Type B pancreatic cell (in vitro differentiated cells): Measurements from ENCODE around the gene DAPK1. TPM values are rescaled to one million over a fixed set of nuclear protein-coding genes. Genes with fewer than 3 reads are reported as not detected.

Experiments
- DNase-seq: peaks from one replicate; pipeline ENCODE4 v3.0.0; 2021; ENCODE audit warnings: mixed read lengths; ENCODE audit not compliant: unreplicated experiment; ENCODE audit errors: extremely low spot score
- H3K27ac Mint-ChIP-seq: 2 replicates; pipeline ENCODE4 v1.8.0; 2021; ENCODE audit warnings: mild to moderate bottlenecking, mixed read lengths
- H3K27me3 Mint-ChIP-seq: 2 replicates; pipeline ENCODE4 v1.8.0; 2021; ENCODE audit warnings: mixed read lengths
- H3K36me3 Mint-ChIP-seq: 2 replicates; pipeline ENCODE4 v1.8.0; 2021; ENCODE audit warnings: mixed read lengths
- H3K4me1 Mint-ChIP-seq: one replicate; pipeline ENCODE4 v1.8.0; 2021; ENCODE audit warnings: mixed read lengths; ENCODE audit not compliant: unreplicated experiment
- H3K4me3 Mint-ChIP-seq: 2 replicates; pipeline ENCODE4 v1.8.0; 2021; ENCODE audit warnings: mild to moderate bottlenecking, mixed read lengths
- H3K9me3 Mint-ChIP-seq: 2 replicates; pipeline ENCODE4 v1.8.0; 2021; ENCODE audit warnings: mixed read lengths
- total RNA-seq: library from RNA; stranded (reverse); gene quantifications from 2 replicates; pipeline ENCODE4 v1.2.1, GENCODE V29; 2021; ENCODE audit warnings: low replicate concordance
- TF ChIP-seq, protein P1 (sequence below): fragments of 200-600 bp; sonication (generic); conservative IDR thresholded peaks from 2 replicates; pipeline ENCODE4 v1.5.0; 2021; ENCODE audit warnings: antibody characterized with exemption, mild to moderate bottlenecking

Gene DAPK1
- total RNA-seq, 1 donor from 2014 or later = 160 TPM

DNA sequence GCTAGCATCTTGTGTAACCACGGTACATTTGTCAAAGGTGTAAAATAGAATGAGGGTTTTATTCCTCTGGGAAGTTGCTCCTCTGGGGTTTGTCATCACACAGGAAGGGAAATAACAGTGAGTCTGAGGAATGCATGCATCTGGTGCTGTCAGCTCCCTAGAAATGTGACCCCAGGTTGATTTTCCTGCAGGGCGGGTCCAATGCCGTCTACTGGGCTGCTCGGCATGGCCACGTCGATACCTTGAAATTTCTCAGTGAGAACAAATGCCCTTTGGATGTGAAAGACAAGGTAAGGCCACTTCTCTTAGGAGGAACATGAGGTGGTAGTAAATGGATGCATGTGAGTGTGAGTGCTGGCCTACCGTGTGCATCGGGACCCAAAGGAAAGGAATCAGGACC, 149.4 kb downstream of the DAPK1 start:
- H3K27ac Mint-ChIP-seq = peak overlapping the region; percentile 46
- no peak for DNase-seq
- H3K4me3 Mint-ChIP-seq = no peak overlapping the region
- H3K27me3 Mint-ChIP-seq = no peaks in the 10 kb centered on the region
- H3K9me3 Mint-ChIP-seq = no peaks in the 10 kb centered on the region
- peaks cover 14% of the 10 kb centered on the region for H3K4me1 Mint-ChIP-seq
- H3K36me3 Mint-ChIP-seq = peaks cover 51% of the 10 kb centered on the region
- TF ChIP-seq, protein P1, sequence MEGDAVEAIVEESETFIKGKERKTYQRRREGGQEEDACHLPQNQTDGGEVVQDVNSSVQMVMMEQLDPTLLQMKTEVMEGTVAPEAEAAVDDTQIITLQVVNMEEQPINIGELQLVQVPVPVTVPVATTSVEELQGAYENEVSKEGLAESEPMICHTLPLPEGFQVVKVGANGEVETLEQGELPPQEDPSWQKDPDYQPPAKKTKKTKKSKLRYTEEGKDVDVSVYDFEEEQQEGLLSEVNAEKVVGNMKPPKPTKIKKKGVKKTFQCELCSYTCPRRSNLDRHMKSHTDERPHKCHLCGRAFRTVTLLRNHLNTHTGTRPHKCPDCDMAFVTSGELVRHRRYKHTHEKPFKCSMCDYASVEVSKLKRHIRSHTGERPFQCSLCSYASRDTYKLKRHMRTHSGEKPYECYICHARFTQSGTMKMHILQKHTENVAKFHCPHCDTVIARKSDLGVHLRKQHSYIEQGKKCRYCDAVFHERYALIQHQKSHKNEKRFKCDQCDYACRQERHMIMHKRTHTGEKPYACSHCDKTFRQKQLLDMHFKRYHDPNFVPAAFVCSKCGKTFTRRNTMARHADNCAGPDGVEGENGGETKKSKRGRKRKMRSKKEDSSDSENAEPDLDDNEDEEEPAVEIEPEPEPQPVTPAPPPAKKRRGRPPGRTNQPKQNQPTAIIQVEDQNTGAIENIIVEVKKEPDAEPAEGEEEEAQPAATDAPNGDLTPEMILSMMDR = no peak

DNA sequence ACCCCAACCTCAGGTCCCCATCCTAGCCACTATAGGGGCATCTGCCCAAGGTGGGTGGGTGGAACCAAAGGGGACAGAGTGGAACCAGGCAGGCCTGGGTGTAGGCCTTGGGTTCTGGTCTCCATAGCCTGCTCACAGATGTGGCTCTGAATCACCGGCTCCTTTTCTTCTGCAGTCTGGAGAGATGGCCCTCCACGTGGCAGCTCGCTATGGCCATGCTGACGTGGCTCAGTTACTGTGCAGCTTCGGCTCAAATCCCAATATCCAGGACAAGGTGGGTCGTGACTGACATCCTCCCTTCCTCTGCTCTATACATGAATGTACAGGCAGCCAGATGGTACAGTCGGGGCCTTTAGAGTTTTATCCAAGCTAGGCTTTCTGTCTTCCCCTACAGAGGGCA, 150.9 kb downstream of the DAPK1 start:
- Mint-ChIP-seq H3K4me1 (peaks cover 10% of the 10 kb centered on the region), H3K9me3 (no peaks in the 10 kb centered on the region), H3K4me3 (no peak overlapping the region), H3K27ac (no peak overlapping the region), H3K36me3 (peaks cover 50% of the 10 kb centered on the region), H3K27me3 (no peaks in the 10 kb centered on the region)
- TF ChIP-seq, protein P1 = no peak
- no peak for DNase-seq

DNA sequence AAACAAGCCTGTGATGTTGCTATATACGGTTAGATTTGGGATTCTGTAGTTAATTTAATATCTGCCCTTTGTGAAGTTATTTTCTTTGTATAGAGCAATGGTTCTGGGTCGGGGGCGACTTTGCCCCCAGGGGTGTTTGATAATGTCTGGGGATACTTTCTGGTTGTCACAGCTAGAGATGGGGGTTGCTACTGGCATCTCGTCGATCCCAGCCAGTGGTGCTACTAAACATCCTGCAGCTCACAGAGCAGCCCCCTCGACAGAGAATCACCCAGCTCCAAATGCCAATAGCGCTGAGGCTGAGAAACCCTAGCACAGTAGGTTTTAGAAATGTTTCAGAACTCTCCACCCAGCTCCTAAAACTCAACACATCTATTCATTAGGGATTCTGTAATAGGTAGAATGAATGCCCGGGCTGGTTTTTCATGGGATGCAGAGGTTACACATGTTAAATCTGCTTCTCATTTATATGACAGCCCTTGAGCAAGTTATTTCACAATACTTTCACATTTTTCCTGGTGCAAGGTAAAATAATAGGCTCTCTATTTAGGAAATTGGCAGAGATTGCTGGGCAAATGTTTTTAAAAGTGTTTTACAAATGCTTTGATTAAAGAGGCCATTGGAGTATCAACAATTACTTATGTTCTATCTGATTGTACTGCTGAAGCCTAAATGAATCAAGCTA, 153.1 kb downstream of the DAPK1 start:
- Mint-ChIP-seq H3K4me1 (no peaks in the 10 kb centered on the region), H3K9me3 (no peaks in the 10 kb centered on the region), H3K36me3 (peaks cover 48% of the 10 kb centered on the region), H3K27ac (peak overlapping the region; percentile 51), H3K4me3 (no peak overlapping the region), H3K27me3 (no peaks in the 10 kb centered on the region)
- DNase-seq = no peak
- TF ChIP-seq, protein P1 = no peak

DNA sequence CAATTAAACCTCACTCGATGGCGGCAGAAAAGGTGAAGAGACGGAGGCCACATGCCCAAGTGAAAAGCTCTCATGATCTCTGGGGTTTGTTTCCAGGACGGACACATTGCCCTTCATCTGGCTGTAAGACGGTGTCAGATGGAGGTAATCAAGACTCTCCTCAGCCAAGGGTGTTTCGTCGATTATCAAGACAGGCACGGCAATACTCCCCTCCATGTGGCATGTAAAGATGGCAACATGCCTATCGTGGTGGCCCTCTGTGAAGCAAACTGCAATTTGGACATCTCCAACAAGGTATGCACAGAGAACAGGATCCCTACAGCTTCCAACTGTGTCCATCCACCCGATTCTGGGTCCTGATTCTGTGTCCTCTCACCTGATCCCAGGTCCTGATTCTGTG, 153.8 kb downstream of the DAPK1 start:
- Mint-ChIP-seq H3K36me3 (peaks cover 48% of the 10 kb centered on the region), H3K27ac (no peak overlapping the region)
- DNase-seq = no peak

DNA sequence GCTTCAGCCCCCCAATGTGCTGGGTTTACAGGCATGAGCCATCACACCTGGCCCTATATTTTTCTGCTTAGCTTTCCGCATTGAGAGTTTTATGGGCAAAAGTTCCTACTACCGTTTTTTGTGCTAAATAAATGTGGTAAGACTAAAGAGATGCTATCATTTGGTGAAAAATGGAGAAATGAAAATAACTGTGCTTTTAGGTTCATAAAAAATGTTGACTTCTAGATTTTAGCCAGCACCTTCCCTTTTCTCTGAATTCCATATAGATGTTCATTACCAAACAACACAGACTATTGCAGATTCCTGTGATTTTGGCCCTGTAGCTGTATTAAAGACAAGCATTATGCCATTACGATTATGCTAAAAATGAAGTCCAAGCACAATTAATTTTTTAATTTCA, 156.3 kb downstream of the DAPK1 start:
- Mint-ChIP-seq H3K9me3 (no peaks in the 10 kb centered on the region), H3K27ac (no peak overlapping the region), H3K4me1 (peaks cover 24% of the 10 kb centered on the region), H3K4me3 (no peak overlapping the region), H3K27me3 (no peaks in the 10 kb centered on the region), H3K36me3 (peaks cover 59% of the 10 kb centered on the region)
- DNase-seq = no peak
- TF ChIP-seq, protein P1 = no peak

More for the DNA sequence above, 153.8 kb downstream of the DAPK1 start:
- Mint-ChIP-seq H3K27me3 (no peaks in the 10 kb centered on the region), H3K9me3 (no peaks in the 10 kb centered on the region), H3K4me3 (no peak overlapping the region), H3K4me1 (peaks cover 4% of the 10 kb centered on the region)
- TF ChIP-seq, protein P1 = no peak

DNA sequence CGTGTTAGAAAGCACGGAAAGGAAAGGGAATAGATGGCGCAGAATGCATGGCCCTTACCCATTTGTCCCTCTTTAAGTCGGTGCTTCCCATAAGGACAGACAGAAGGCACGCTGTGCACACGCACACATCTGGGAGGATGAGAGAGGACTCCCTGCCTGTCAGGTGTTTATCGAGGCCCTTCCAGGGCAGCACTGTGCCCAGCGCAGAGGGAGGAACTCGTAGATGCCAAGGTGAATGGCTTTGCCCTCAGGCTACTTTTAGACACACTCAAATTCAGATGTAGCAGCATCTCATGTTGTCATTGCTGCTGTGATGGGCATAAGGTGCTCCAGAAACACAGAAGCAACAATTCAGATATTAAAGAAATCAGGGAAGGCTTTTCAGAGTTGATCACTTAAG, 158.1 kb downstream of the DAPK1 start:
- Mint-ChIP-seq H3K4me3 (no peak overlapping the region), H3K9me3 (no peaks in the 10 kb centered on the region), H3K36me3 (peaks cover 60% of the 10 kb centered on the region), H3K27ac (peak overlapping the region; percentile 44), H3K4me1 (peaks cover 24% of the 10 kb centered on the region), H3K27me3 (no peaks in the 10 kb centered on the region)
- DNase-seq = no peak
- TF ChIP-seq, protein P1 = no peak
